Uterus (tissue), 2 donors: ENCODE data around the gene UBQLN3.

Experiments used
- POLR2A ChIP-seq, 2 donors: fragments of 450-650 bp; IDR thresholded peaks; one replicate each; pipeline ENCODE4 v1.6.1; 2016; ENCODE audit warnings: antibody characterized with exemption in 2 of 2, mild to moderate bottlenecking in 1 of 2, moderate library complexity in 1 of 2
- TF ChIP-seq, protein P1 (sequence below), 4 experiments: fragments of 200-600 bp in 2 of 4; fragments of 450-650 bp in 2 of 4; sonication (generic) in 2 of 4; IDR thresholded peaks; one replicate each; pipeline ENCODE4 v1.5.1; 2016 to 2019; ENCODE audit warnings: antibody characterized with exemption in 4 of 4, mild to moderate bottlenecking in 2 of 4, moderate library complexity in 1 of 4

DNA sequence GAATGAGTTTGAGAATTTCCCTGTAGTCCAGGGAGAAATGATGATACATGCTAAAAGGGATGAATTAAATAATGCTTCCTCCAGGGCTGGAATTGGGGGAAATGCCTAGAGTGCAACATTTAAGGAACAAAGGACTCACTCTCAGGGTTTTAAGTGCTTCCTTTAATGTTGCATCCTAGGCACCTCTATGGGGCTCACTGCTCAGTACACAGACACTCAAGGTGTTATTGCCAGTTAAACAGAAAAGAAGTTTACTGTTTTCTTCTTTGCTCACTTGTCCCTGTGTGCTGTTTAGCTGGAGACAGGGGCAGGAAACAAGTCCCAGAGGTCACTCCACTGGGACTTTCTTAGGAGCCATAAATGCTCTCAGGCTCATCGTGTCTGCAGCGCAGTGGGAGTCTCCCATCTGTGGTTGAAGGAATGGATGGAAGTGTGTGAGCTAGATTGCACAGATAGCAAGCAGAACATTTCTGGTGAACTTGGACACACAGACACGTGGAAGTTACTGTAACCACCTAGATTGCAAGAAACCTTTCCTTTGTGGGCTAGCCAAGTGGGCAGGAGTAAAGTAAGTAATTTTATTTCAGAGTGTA is 46.9 kb upstream of the UBQLN3 start:
- TF ChIP-seq, protein P1, sequence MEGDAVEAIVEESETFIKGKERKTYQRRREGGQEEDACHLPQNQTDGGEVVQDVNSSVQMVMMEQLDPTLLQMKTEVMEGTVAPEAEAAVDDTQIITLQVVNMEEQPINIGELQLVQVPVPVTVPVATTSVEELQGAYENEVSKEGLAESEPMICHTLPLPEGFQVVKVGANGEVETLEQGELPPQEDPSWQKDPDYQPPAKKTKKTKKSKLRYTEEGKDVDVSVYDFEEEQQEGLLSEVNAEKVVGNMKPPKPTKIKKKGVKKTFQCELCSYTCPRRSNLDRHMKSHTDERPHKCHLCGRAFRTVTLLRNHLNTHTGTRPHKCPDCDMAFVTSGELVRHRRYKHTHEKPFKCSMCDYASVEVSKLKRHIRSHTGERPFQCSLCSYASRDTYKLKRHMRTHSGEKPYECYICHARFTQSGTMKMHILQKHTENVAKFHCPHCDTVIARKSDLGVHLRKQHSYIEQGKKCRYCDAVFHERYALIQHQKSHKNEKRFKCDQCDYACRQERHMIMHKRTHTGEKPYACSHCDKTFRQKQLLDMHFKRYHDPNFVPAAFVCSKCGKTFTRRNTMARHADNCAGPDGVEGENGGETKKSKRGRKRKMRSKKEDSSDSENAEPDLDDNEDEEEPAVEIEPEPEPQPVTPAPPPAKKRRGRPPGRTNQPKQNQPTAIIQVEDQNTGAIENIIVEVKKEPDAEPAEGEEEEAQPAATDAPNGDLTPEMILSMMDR (IDR thresholded peaks at IDR 0.05), result no peak
- no peak for TF ChIP-seq POLR2A (IDR thresholded peaks at IDR 0.05)
